ENCODE results near the gene PRKCH.

GRCh38 chr14:61577506-61577931 lies 256.1 kb downstream of the PRKCH start:
- TF ChIP-seq CTCF (conservative IDR thresholded peaks at IDR 0.05; ENCODE audit: low read length): no peak
- no peak for TF ChIP-seq EZH2phosphoT487 (IDR thresholded peaks at IDR 0.05; ENCODE audit: borderline replicate concordance, low read depth, low read length)
